WTC11 (cell line): Measurements from ENCODE around the gene C19orf73. TPM values are rescaled to one million over a fixed set of nuclear protein-coding genes. Genes with fewer than 3 reads are reported as not detected.

Experiments used
- ATAC-seq: fragments of 200-7000 bp; cut with Tn5 transposase; 2 replicates; pipeline ENCODE4 v1.10.0; 2021; ENCODE audit warnings: mild to moderate bottlenecking, moderate library complexity
- CTCF ChIA-PET: fragments of 300-600 bp; sonication (Branson Sonifier 250); formaldehyde crosslinking; loops from one replicate; lab custom pipeline; 2021; ENCODE audit warnings: antibody characterized with exemption; lab: Charles Lee
- POLR2A ChIA-PET: fragments of 350-600 bp; sonication (Branson Sonifier 250); formaldehyde crosslinking; loops from one replicate; lab custom pipeline; 2021; ENCODE audit warnings: antibody characterized with exemption; lab: Charles Lee
- DNase-seq: peaks from one replicate; pipeline ENCODE4 v3.0.0; 2021; ENCODE audit warnings: low spot score
- H3K27ac Mint-ChIP-seq: 2 replicates; pipeline ENCODE4 v1.8.0; 2021; ENCODE audit warnings: mixed read lengths
- H3K27me3 Mint-ChIP-seq: 2 replicates; pipeline ENCODE4 v1.8.0; 2021; ENCODE audit warnings: low read depth, mild to moderate bottlenecking, moderate library complexity, mixed read lengths
- H3K36me3 Mint-ChIP-seq: 2 replicates; pipeline ENCODE4 v1.8.0; 2021; ENCODE audit warnings: mixed read lengths
- H3K4me1 Mint-ChIP-seq: 2 replicates; pipeline ENCODE4 v1.8.0; 2022; ENCODE audit warnings: mixed read lengths
- H3K4me3 Mint-ChIP-seq: 2 replicates; pipeline ENCODE4 v1.8.0; 2021; ENCODE audit warnings: mild to moderate bottlenecking, moderate library complexity, mixed read lengths
- H3K9me3 Mint-ChIP-seq: 2 replicates; pipeline ENCODE4 v1.8.0; 2021; ENCODE audit warnings: mixed read lengths
- CREM ChIP-seq: sonication (generic); formaldehyde crosslinking; IDR thresholded peaks from 2 replicates; pipeline ENCODE4 v1.8.1; 2022; ENCODE audit warnings: mild to moderate bottlenecking, missing genetic modification reagents, moderate library complexity
- EMX1 ChIP-seq: fragments of 250-450 bp; sonication (Bioruptor Pico); IDR thresholded peaks from 2 replicates; pipeline ENCODE4 v1.8.0; 2021; ENCODE audit warnings: mild to moderate bottlenecking
- ETV6 ChIP-seq: sonication (generic); formaldehyde crosslinking; IDR thresholded peaks from 2 replicates; pipeline ENCODE4 v1.8.1; 2022; ENCODE audit warnings: mild to moderate bottlenecking, missing genetic modification reagents
- GABPB1 ChIP-seq: sonication (generic); formaldehyde crosslinking; IDR thresholded peaks from 2 replicates; pipeline ENCODE4 v1.8.1; 2023; ENCODE audit warnings: mild to moderate bottlenecking, missing genetic modification reagents
- GRHL2 ChIP-seq: fragments of 250-450 bp; sonication (Bioruptor Pico); IDR thresholded peaks from 2 replicates; pipeline ENCODE4 v1.8.0; 2022; ENCODE audit warnings: mild to moderate bottlenecking, moderate library complexity; ENCODE audit not compliant: insufficient replicate concordance, severe bottlenecking
- JUN ChIP-seq: sonication (generic); formaldehyde crosslinking; IDR thresholded peaks from 2 replicates; pipeline ENCODE4 v1.8.0; 2023; ENCODE audit warnings: mild to moderate bottlenecking, missing genetic modification reagents
- MXD4 ChIP-seq: fragments of 250-450 bp; sonication (Bioruptor Pico); IDR thresholded peaks from 2 replicates; pipeline ENCODE4 v1.8.0; 2021; ENCODE audit warnings: mild to moderate bottlenecking, moderate library complexity, borderline replicate concordance
- NR1H2 ChIP-seq: sonication (generic); formaldehyde crosslinking; IDR thresholded peaks from 2 replicates; pipeline ENCODE4 v1.9.0; 2021; ENCODE audit warnings: mild to moderate bottlenecking, moderate library complexity, missing genetic modification reagents
- NR2C2 ChIP-seq: sonication (generic); formaldehyde crosslinking; IDR thresholded peaks from 2 replicates; pipeline ENCODE4 v1.8.0; 2022; ENCODE audit warnings: mild to moderate bottlenecking, missing genetic modification reagents
- RELA ChIP-seq: sonication (generic); formaldehyde crosslinking; IDR thresholded peaks from 2 replicates; pipeline ENCODE4 v1.8.1; 2022; ENCODE audit warnings: missing genetic modification reagents, mild to moderate bottlenecking, borderline replicate concordance
- SMAD3 ChIP-seq: sonication (generic); formaldehyde crosslinking; IDR thresholded peaks from 2 replicates; pipeline ENCODE4 v1.8.0; 2022; ENCODE audit warnings: missing genetic modification reagents, mild to moderate bottlenecking, borderline replicate concordance
- SP1 ChIP-seq: sonication (generic); formaldehyde crosslinking; conservative IDR thresholded peaks from 2 replicates; pipeline ENCODE4 v1.8.1; 2022; ENCODE audit warnings: missing genetic modification reagents
- TEAD1 ChIP-seq: sonication (generic); formaldehyde crosslinking; IDR thresholded peaks from 2 replicates; pipeline ENCODE4 v1.8.0; 2022; ENCODE audit warnings: mild to moderate bottlenecking, missing genetic modification reagents
- ZBTB21 ChIP-seq: sonication (generic); formaldehyde crosslinking; IDR thresholded peaks from 2 replicates; pipeline ENCODE4 v1.8.1; 2023; ENCODE audit warnings: mild to moderate bottlenecking, missing genetic modification reagents, borderline replicate concordance
- ZNF121 ChIP-seq: sonication (generic); formaldehyde crosslinking; IDR thresholded peaks from 2 replicates; pipeline ENCODE4 v1.8.0; 2023; ENCODE audit warnings: missing genetic modification reagents
- total RNA-seq: library from RNA; stranded (reverse); gene quantifications from 3 replicates; pipeline ENCODE4 v1.2.3, GENCODE V29; 2021
- TF ChIP-seq, protein P1 (sequence below): sonication (generic); formaldehyde crosslinking; IDR thresholded peaks from 2 replicates; pipeline ENCODE4 v1.8.1; 2023; ENCODE audit warnings: mild to moderate bottlenecking, missing genetic modification reagents, borderline replicate concordance
- TF ChIP-seq, protein P2 (sequence below): sonication (generic); formaldehyde crosslinking; IDR thresholded peaks from 2 replicates; pipeline ENCODE4 v1.8.1; 2023; ENCODE audit warnings: mild to moderate bottlenecking, missing genetic modification reagents, moderate library complexity
- TF ChIP-seq, protein P3 (sequence below): sonication (generic); formaldehyde crosslinking; conservative IDR thresholded peaks from 2 replicates; pipeline ENCODE4 v1.8.1; 2022; ENCODE audit warnings: mild to moderate bottlenecking, missing genetic modification reagents
- TF ChIP-seq, protein P4 (sequence below): sonication (generic); formaldehyde crosslinking; IDR thresholded peaks from 2 replicates; pipeline ENCODE4 v1.8.1; 2022; ENCODE audit warnings: low read depth, mild to moderate bottlenecking, moderate library complexity, missing genetic modification reagents, borderline replicate concordance
- TF ChIP-seq, protein P5 (sequence below): sonication (generic); formaldehyde crosslinking; IDR thresholded peaks from 2 replicates; pipeline ENCODE4 v1.8.0; 2022; ENCODE audit warnings: mild to moderate bottlenecking, missing genetic modification reagents
- TF ChIP-seq, protein P6 (sequence below): sonication (generic); formaldehyde crosslinking; IDR thresholded peaks from 2 replicates; pipeline ENCODE4 v1.8.1; 2022; ENCODE audit warnings: mild to moderate bottlenecking, missing genetic modification reagents, moderate library complexity, borderline replicate concordance
- TF ChIP-seq, protein P7 (sequence below): fragments of 250-450 bp; sonication (Bioruptor Pico); conservative IDR thresholded peaks from 2 replicates; pipeline ENCODE4 v1.9.0; 2021; ENCODE audit warnings: mild to moderate bottlenecking
- TF ChIP-seq, protein P8 (sequence below): fragments of 250-450 bp; sonication (Bioruptor Pico); IDR thresholded peaks from 2 replicates; pipeline ENCODE4 v1.8.0; 2021; ENCODE audit warnings: mild to moderate bottlenecking

C19orf73 gene
- total RNA-seq, 1 experiment from 2014 or later, result 3.2 TPM

DNA sequence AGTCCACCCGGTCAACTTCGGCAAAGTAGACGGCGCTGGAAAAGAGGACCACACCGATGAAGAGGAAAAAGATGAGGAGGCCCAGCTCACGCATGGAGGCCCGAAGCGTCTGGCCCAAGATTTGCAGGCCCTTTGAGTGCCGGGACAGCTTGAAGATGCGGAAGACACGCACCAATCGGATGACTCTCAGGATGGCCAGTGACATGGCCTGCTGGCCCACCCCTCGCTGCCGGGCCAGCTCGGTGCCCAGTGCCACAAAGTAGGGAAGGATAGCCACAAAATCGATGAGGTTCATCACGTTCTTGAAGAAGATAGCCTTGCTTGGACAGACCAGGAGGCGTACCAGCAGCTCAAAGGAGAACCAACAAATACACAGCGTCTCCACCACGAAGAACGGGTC lies 48.5 kb downstream of the C19orf73 start:
- DNase-seq, result no peak
- H3K4me3 Mint-ChIP-seq, result no peak overlapping the region
- no peak overlapping the region for H3K27ac Mint-ChIP-seq
- no peak for ATAC-seq
- CTCF ChIA-PET, result interaction anchor here (0.9 to 3.3 kb wide), 6 partner anchors 14 to 140 kb away, joined by 3 to 10 read pairs (median 6); no protein-coding TSS in a partner anchor
- H3K4me1 Mint-ChIP-seq, result peaks cover 28% of the 10 kb centered on the region
- H3K36me3 Mint-ChIP-seq, result no peaks in the 10 kb centered on the region; the same call in 1 of the 2 replicates
- TF ChIP-seq SMAD3 (no peak), TEAD1 (CRISPR knock-in tag) (no peak), GABPB1 (CRISPR knock-in tag) (no peak), ZBTB21 (CRISPR knock-in tag) (no peak), RELA (CRISPR knock-in tag) (no peak), SP1 (CRISPR knock-in tag) (no peak), JUN (CRISPR knock-in tag) (no peak), ETV6 (no peak), GRHL2 (CRISPR knock-in tag) (no peak), NR1H2 (CRISPR knock-in tag) (no peak)
- TF ChIP-seq, protein P1, sequence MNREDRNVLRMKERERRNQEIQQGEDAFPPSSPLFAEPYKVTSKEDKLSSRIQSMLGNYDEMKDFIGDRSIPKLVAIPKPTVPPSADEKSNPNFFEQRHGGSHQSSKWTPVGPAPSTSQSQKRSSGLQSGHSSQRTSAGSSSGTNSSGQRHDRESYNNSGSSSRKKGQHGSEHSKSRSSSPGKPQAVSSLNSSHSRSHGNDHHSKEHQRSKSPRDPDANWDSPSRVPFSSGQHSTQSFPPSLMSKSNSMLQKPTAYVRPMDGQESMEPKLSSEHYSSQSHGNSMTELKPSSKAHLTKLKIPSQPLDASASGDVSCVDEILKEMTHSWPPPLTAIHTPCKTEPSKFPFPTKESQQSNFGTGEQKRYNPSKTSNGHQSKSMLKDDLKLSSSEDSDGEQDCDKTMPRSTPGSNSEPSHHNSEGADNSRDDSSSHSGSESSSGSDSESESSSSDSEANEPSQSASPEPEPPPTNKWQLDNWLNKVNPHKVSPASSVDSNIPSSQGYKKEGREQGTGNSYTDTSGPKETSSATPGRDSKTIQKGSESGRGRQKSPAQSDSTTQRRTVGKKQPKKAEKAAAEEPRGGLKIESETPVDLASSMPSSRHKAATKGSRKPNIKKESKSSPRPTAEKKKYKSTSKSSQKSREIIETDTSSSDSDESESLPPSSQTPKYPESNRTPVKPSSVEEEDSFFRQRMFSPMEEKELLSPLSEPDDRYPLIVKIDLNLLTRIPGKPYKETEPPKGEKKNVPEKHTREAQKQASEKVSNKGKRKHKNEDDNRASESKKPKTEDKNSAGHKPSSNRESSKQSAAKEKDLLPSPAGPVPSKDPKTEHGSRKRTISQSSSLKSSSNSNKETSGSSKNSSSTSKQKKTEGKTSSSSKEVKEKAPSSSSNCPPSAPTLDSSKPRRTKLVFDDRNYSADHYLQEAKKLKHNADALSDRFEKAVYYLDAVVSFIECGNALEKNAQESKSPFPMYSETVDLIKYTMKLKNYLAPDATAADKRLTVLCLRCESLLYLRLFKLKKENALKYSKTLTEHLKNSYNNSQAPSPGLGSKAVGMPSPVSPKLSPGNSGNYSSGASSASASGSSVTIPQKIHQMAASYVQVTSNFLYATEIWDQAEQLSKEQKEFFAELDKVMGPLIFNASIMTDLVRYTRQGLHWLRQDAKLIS (CRISPR knock-in tag), result no peak
- TF ChIP-seq, protein P2, sequence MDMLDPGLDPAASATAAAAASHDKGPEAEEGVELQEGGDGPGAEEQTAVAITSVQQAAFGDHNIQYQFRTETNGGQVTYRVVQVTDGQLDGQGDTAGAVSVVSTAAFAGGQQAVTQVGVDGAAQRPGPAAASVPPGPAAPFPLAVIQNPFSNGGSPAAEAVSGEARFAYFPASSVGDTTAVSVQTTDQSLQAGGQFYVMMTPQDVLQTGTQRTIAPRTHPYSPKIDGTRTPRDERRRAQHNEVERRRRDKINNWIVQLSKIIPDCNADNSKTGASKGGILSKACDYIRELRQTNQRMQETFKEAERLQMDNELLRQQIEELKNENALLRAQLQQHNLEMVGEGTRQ (CRISPR knock-in tag), result no peak
- TF ChIP-seq, protein P3, sequence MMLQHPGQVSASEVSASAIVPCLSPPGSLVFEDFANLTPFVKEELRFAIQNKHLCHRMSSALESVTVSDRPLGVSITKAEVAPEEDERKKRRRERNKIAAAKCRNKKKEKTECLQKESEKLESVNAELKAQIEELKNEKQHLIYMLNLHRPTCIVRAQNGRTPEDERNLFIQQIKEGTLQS, result no peak
- peaks cover 8% of the 10 kb centered on the region for H3K9me3 Mint-ChIP-seq
- POLR2A ChIA-PET, result no interaction called here
- H3K27me3 Mint-ChIP-seq, result peaks cover 95% of the 10 kb centered on the region

DNA sequence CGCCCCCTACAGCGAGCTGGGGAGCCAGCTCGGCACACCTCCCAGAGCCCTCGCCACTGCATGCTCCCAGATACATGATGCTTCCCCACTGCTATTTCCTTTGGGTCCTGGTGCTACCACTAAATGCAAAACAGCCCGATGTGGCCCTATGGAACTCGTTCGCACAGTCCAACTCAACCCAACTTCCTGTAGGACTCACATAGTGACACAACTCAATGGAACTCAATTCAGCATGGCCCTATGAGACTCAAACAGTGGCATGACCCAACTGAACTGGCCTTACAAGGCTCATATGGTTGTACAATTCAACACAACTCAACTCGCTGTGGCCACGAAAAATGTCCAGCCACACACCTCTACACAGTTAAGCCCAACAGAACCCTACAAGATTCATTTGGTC lies 49.9 kb downstream of the C19orf73 start:
- no peak overlapping the region for H3K27ac Mint-ChIP-seq
- H3K4me1 Mint-ChIP-seq, result peaks cover 32% of the 10 kb centered on the region
- ChIA-PET POLR2A (no interaction called here), CTCF (interaction anchor here (1.0 to 3.3 kb wide), 5 partner anchors 13 to 141 kb away, joined by 3 to 10 read pairs (median 7); partner anchors contain the start of gene RUVBL2)
- ATAC-seq (no peak), DNase-seq (no peak)
- H3K9me3 Mint-ChIP-seq, result peaks cover 8% of the 10 kb centered on the region
- H3K4me3 Mint-ChIP-seq, result no peak overlapping the region
- no peaks in the 10 kb centered on the region; the same call in 1 of the 2 replicates for H3K36me3 Mint-ChIP-seq
- peaks cover 90% of the 10 kb centered on the region for H3K27me3 Mint-ChIP-seq
- TF ChIP-seq, protein P4, sequence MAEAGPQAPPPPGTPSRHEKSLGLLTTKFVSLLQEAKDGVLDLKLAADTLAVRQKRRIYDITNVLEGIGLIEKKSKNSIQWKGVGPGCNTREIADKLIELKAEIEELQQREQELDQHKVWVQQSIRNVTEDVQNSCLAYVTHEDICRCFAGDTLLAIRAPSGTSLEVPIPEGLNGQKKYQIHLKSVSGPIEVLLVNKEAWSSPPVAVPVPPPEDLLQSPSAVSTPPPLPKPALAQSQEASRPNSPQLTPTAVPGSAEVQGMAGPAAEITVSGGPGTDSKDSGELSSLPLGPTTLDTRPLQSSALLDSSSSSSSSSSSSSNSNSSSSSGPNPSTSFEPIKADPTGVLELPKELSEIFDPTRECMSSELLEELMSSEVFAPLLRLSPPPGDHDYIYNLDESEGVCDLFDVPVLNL (CRISPR knock-in tag), result no peak
- TF ChIP-seq EMX1 (CRISPR knock-in tag), result no peak
- TF ChIP-seq ZNF121 (CRISPR knock-in tag), result no peak
- TF ChIP-seq, protein P5, sequence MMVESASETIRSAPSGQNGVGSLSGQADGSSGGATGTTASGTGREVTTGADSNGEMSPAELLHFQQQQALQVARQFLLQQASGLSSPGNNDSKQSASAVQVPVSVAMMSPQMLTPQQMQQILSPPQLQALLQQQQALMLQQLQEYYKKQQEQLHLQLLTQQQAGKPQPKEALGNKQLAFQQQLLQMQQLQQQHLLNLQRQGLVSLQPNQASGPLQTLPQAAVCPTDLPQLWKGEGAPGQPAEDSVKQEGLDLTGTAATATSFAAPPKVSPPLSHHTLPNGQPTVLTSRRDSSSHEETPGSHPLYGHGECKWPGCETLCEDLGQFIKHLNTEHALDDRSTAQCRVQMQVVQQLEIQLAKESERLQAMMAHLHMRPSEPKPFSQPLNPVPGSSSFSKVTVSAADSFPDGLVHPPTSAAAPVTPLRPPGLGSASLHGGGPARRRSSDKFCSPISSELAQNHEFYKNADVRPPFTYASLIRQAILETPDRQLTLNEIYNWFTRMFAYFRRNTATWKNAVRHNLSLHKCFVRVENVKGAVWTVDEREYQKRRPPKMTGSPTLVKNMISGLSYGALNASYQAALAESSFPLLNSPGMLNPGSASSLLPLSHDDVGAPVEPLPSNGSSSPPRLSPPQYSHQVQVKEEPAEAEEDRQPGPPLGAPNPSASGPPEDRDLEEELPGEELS, result no peak
- TF ChIP-seq, protein P6, sequence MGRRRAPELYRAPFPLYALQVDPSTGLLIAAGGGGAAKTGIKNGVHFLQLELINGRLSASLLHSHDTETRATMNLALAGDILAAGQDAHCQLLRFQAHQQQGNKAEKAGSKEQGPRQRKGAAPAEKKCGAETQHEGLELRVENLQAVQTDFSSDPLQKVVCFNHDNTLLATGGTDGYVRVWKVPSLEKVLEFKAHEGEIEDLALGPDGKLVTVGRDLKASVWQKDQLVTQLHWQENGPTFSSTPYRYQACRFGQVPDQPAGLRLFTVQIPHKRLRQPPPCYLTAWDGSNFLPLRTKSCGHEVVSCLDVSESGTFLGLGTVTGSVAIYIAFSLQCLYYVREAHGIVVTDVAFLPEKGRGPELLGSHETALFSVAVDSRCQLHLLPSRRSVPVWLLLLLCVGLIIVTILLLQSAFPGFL (CRISPR knock-in tag), result no peak
- TF ChIP-seq NR2C2 (CRISPR knock-in tag), result no peak
- TF ChIP-seq, protein P7, sequence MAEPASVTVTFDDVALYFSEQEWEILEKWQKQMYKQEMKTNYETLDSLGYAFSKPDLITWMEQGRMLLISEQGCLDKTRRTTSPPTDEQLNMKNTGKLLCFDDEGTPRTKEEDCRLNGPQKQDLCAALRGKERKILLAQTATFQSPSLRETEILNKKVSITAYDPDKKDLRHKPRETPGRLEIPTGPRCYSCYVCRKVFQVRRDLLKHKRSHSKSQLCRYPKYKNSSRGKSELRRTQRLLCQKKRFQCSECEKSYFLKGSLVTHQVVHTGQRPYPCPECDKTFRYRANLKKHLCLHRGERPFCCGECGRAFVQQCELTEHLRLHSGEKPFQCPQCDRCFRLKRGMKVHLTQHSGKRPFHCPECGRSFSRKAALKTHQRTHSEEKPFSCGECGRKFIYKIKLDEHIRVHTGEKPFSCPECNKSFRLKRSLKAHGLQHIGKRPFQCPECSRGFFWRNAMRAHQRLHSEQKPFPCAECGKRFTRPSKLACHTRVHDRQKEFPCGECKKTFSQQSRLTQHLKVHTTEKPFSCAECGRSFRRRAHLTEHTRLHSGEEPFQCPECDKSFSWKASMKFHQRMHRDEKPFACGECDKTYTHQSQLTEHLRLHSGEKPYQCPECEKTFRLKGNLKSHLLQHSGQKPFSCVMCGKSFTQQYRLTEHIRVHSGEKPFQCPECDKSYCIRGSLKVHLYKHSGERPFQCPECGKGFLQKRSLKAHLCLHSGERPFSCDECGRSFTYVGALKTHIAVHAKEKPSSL, result no peak
- no peak for TF ChIP-seq MXD4 (CRISPR knock-in tag)
- TF ChIP-seq, protein P8, sequence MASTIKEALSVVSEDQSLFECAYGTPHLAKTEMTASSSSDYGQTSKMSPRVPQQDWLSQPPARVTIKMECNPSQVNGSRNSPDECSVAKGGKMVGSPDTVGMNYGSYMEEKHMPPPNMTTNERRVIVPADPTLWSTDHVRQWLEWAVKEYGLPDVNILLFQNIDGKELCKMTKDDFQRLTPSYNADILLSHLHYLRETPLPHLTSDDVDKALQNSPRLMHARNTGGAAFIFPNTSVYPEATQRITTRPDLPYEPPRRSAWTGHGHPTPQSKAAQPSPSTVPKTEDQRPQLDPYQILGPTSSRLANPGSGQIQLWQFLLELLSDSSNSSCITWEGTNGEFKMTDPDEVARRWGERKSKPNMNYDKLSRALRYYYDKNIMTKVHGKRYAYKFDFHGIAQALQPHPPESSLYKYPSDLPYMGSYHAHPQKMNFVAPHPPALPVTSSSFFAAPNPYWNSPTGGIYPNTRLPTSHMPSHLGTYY, result no peak
- no peak for TF ChIP-seq CREM (CRISPR knock-in tag)
